H9 (cell line): ENCODE data around the gene FCGR3B. TPM values are rescaled to one million over a fixed set of nuclear protein-coding genes. Genes with fewer than 3 reads are reported as not detected.
"Not testable (repeated sequence)": the region's sequence is repeated elsewhere in the genome, so short reads cannot be mapped to it uniquely, and the experiment has no call there.

Experiments used
- DNase-seq: peaks from one replicate; pipeline ENCODE4 v3.0.0-alpha.2; 2017
- H2AFZ ChIP-seq: one replicate; pipeline ENCODE4 v1.6.1; 2013; ENCODE audit warnings: mild to moderate bottlenecking, low read length, control low read depth, moderate library complexity
- H2AK5ac ChIP-seq: 2 replicates; pipeline ENCODE4 v1.6.1; 2013; ENCODE audit warnings: low read length, control low read depth, mixed read lengths; ENCODE audit not compliant: insufficient read length
- H2BK120ac ChIP-seq: one replicate; pipeline ENCODE4 v1.6.1; 2013; ENCODE audit warnings: low read depth, mild to moderate bottlenecking, low read length, control low read depth, inconsistent platforms; ENCODE audit not compliant: poor library complexity, severe bottlenecking
- H2BK12ac ChIP-seq: 2 replicates; pipeline ENCODE4 v1.6.1; 2013; ENCODE audit warnings: low read length, control low read depth, mixed read lengths, low read depth; ENCODE audit not compliant: insufficient read length
- H2BK15ac ChIP-seq: 2 replicates; pipeline ENCODE4 v1.6.1; 2013; ENCODE audit warnings: low read depth, low read length, control low read depth
- H2BK20ac ChIP-seq: one replicate; pipeline ENCODE4 v1.6.1; 2013; ENCODE audit warnings: low read depth, mild to moderate bottlenecking, low read length, control low read depth, inconsistent platforms; ENCODE audit not compliant: poor library complexity, severe bottlenecking
- H2BK5ac ChIP-seq: 2 replicates; pipeline ENCODE4 v1.6.1; 2013; ENCODE audit warnings: low read length, control low read depth, mixed read lengths; ENCODE audit not compliant: insufficient read length
- H3K14ac ChIP-seq: 2 replicates; pipeline ENCODE4 v1.6.1; 2013; ENCODE audit warnings: low read length, control low read depth; ENCODE audit not compliant: insufficient read depth
- H3K18ac ChIP-seq: 2 replicates; pipeline ENCODE4 v1.6.1; 2013; ENCODE audit warnings: low read depth, mild to moderate bottlenecking, mixed read lengths, low read length, control low read depth; ENCODE audit not compliant: insufficient read length
- H3K23ac ChIP-seq: 2 replicates; pipeline ENCODE4 v1.6.1; 2013; ENCODE audit warnings: low read length, control low read depth, mixed read lengths, low read depth; ENCODE audit not compliant: insufficient read length
- H3K23me2 ChIP-seq: 2 replicates; pipeline ENCODE4 v1.6.1; 2013; ENCODE audit warnings: low read depth, mild to moderate bottlenecking, mixed read lengths, low read length, control low read depth; ENCODE audit not compliant: insufficient read length, poor library complexity, severe bottlenecking
- H3K27ac ChIP-seq: 2 replicates; pipeline ENCODE4 v1.5.1; 2013; ENCODE audit warnings: low read length, control low read depth, mixed read lengths, low read depth; ENCODE audit not compliant: insufficient read length
- H3K27me3 ChIP-seq: 2 replicates; pipeline ENCODE4 v1.6.1; 2013; ENCODE audit warnings: low read length, control low read depth, inconsistent platforms; ENCODE audit not compliant: insufficient read depth
- H3K4ac ChIP-seq: 2 replicates; pipeline ENCODE4 v1.6.1; 2013; ENCODE audit warnings: low read depth, mild to moderate bottlenecking, control low read depth, inconsistent platforms, low read length, moderate library complexity
- H3K4me1 ChIP-seq: 2 replicates; pipeline ENCODE4 v1.6.1; 2013; ENCODE audit warnings: low read length, control low read depth, inconsistent platforms; ENCODE audit not compliant: insufficient read depth
- H3K4me2 ChIP-seq: 2 replicates; pipeline ENCODE4 v1.6.1; 2013; ENCODE audit warnings: low read length, control low read depth, mixed read lengths; ENCODE audit not compliant: insufficient read length, insufficient read depth
- H3K56ac ChIP-seq: 2 replicates; pipeline ENCODE4 v1.6.1; 2013; ENCODE audit warnings: low read depth, mild to moderate bottlenecking, mixed read lengths, low read length, control low read depth; ENCODE audit not compliant: insufficient read length
- H3K79me1 ChIP-seq: 2 replicates; pipeline ENCODE4 v1.6.1; 2013; ENCODE audit warnings: low read depth, mild to moderate bottlenecking, moderate library complexity, low read length, control low read depth, inconsistent platforms; ENCODE audit not compliant: insufficient read depth, poor library complexity, severe bottlenecking
- H3K79me2 ChIP-seq: 2 replicates; pipeline ENCODE4 v1.6.1; 2013; ENCODE audit warnings: low read length, control low read depth, inconsistent platforms; ENCODE audit not compliant: insufficient read depth
- H3K9ac ChIP-seq: 2 replicates; pipeline ENCODE4 v1.6.1; 2013; ENCODE audit warnings: low read length, control low read depth, mixed read lengths; ENCODE audit not compliant: insufficient read length; ENCODE audit errors: extremely low read depth
- H3K9me3 ChIP-seq: one replicate; pipeline ENCODE4 v1.6.1; 2013; ENCODE audit warnings: low read depth, low read length, inconsistent platforms; ENCODE audit not compliant: control insufficient read depth
- H3T11ph ChIP-seq: one replicate; pipeline ENCODE4 v1.6.1; 2013; ENCODE audit warnings: mild to moderate bottlenecking, low read length, control low read depth, inconsistent platforms
- H4K20me1 ChIP-seq: one replicate; pipeline ENCODE4 v1.6.1; 2013; ENCODE audit not compliant: control insufficient read depth, insufficient read length, insufficient read depth
- H4K5ac ChIP-seq: 2 replicates; pipeline ENCODE4 v1.6.1; 2013; ENCODE audit warnings: low read depth, mild to moderate bottlenecking, mixed read lengths, low read length, control low read depth; ENCODE audit not compliant: insufficient read length
- H4K8ac ChIP-seq: replicated peaks from 2 replicates; pipeline ENCODE4 v1.6.1; 2013; ENCODE audit warnings: low read length, control low read depth, mixed read lengths, low read depth; ENCODE audit not compliant: insufficient read length
- H4K91ac ChIP-seq: 2 replicates; pipeline ENCODE4 v1.6.1; 2013; ENCODE audit warnings: low read depth, mild to moderate bottlenecking, moderate library complexity, mixed read lengths, low read length, control low read depth; ENCODE audit not compliant: insufficient read length
- H3K27ac Mint-ChIP-seq, 3 experiments: 2 replicates in 2 of 3; 3 replicates in 1 of 3; pipeline ENCODE4 v1.8.0; 2020 to 2021; ENCODE audit warnings: mixed read lengths in 3 of 3, mild to moderate bottlenecking in 1 of 3, moderate library complexity in 1 of 3
- H3K27me3 Mint-ChIP-seq: 2 replicates; pipeline ENCODE4 v1.8.0; 2021; ENCODE audit warnings: low read depth, mild to moderate bottlenecking, moderate library complexity, mixed read lengths
- H3K36me3 Mint-ChIP-seq, 3 experiments: 2 replicates in 2 of 3; 3 replicates in 1 of 3; pipeline ENCODE4 v1.8.0; 2020 to 2021; ENCODE audit warnings: low read depth in 3 of 3, mixed read lengths in 3 of 3; ENCODE audit not compliant: insufficient read depth in 1 of 3
- H3K4me1 Mint-ChIP-seq, 2 experiments: 2 replicates each; pipeline ENCODE4 v1.8.0; 2020; ENCODE audit warnings: mixed read lengths in 2 of 2
- H3K4me3 Mint-ChIP-seq, 2 experiments: 2 replicates in 1 of 2; 3 replicates in 1 of 2; pipeline ENCODE4 v1.8.0; 2020 to 2021; ENCODE audit warnings: mild to moderate bottlenecking in 2 of 2, mixed read lengths in 2 of 2, moderate library complexity in 1 of 2
- H3K9me3 Mint-ChIP-seq, 2 experiments: 2 replicates in 1 of 2; 3 replicates in 1 of 2; pipeline ENCODE4 v1.8.0; 2020; ENCODE audit warnings: mild to moderate bottlenecking in 2 of 2, mixed read lengths in 2 of 2, moderate library complexity in 1 of 2
- whole genome bisulfite sequencing: extraction: QIAGEN DNeasy Blood & Tissue Kit; methylation state at CpG from one replicate; pipeline ENCODE4 v1.1.7; 2013; ENCODE audit warnings: missing lambda C conversion rate, low lambda C conversion rate, mixed read lengths; ENCODE audit not compliant: insufficient read length; ENCODE audit errors: extremely low coverage; 5-methylcytosine and 5-hydroxymethylcytosine counted together
- total RNA-seq: library from RNA; stranded (reverse); gene quantifications from 2 replicates; pipeline ENCODE4 v1.2.1, GENCODE V29; 2021

Gene FCGR3B
- total RNA-seq, 1 experiment from 2014 or later, result not detected

DNA sequence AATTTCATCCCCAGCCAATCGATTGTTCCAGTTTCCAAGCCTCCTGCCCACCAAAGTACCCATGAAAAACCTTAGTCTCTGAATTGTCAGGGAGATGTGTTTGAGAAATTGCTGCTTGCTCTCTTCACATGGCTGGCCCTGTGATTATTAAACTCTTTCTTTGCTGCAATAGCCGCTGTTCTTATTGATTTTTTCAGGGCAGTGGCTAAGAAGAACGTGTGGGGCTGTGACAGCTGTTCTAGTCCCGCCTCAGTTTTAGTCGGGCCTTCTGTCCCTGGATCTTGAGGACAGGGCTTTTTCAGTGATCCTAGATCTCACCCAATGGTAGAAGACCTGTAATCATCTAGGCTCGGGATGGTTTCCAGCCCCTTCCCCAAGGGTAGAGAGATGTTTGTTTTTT lies 23.0 kb upstream of the FCGR3B start:
- not testable (repeated sequence) for H3K4me3 Mint-ChIP-seq, H3K23me2 ChIP-seq, H2AFZ ChIP-seq

GRCh38 chr1:161653541-161653940 lies 22.6 kb upstream of the FCGR3B start:
- H3K9ac ChIP-seq, H3K18ac ChIP-seq, H3K14ac ChIP-seq, H4K91ac ChIP-seq, H3K4me2 ChIP-seq, H3K23me2 ChIP-seq, H3K4me3 Mint-ChIP-seq, H2BK5ac ChIP-seq, H3K4me1 ChIP-seq, H4K20me1 ChIP-seq, H3K79me1 ChIP-seq, H3K4me1 Mint-ChIP-seq, H2BK120ac ChIP-seq, H3K79me2 ChIP-seq, H3K27me3 ChIP-seq, H2AK5ac ChIP-seq, H4K8ac ChIP-seq, H3K4ac ChIP-seq, H3K27ac Mint-ChIP-seq, H2BK15ac ChIP-seq, H3K27me3 Mint-ChIP-seq, H3K27ac ChIP-seq, H3K36me3 Mint-ChIP-seq, H3K23ac ChIP-seq, H3K9me3 Mint-ChIP-seq, H2AFZ ChIP-seq, H2BK20ac ChIP-seq, DNase-seq, H2BK12ac ChIP-seq, H3K56ac ChIP-seq, H3K9me3 ChIP-seq, H4K5ac ChIP-seq, H3T11ph ChIP-seq: not testable (repeated sequence)
- WGBS, result no CpG with 5 or more reads among the region's 7 CpGs

More for the DNA sequence above, 23.0 kb upstream of the FCGR3B start:
- H4K91ac ChIP-seq, H3K56ac ChIP-seq, H4K20me1 ChIP-seq, H3K79me1 ChIP-seq, H3K27ac ChIP-seq, H3K27ac Mint-ChIP-seq, H3K9me3 ChIP-seq, H4K5ac ChIP-seq, H2BK15ac ChIP-seq, H3K4me1 ChIP-seq, H3K36me3 Mint-ChIP-seq, H3K9me3 Mint-ChIP-seq, H3K9ac ChIP-seq, H2BK20ac ChIP-seq, H2AK5ac ChIP-seq, H3T11ph ChIP-seq, H3K18ac ChIP-seq, H3K14ac ChIP-seq, DNase-seq, H2BK12ac ChIP-seq, H3K4ac ChIP-seq, H3K27me3 ChIP-seq, H3K4me1 Mint-ChIP-seq, H2BK5ac ChIP-seq, H3K27me3 Mint-ChIP-seq, H4K8ac ChIP-seq, H2BK120ac ChIP-seq, H3K23ac ChIP-seq, H3K4me2 ChIP-seq, H3K79me2 ChIP-seq: not testable (repeated sequence)
- no CpG with 5 or more reads among the region's 6 CpGs for WGBS
